ENCODE results near the gene PRKAG2.

GRCh38 chr7:151650161-151650560 lies 226.8 kb downstream of the PRKAG2 start:
- no peak for TF ChIP-seq CTCF (IDR thresholded peaks at IDR 0.05; ENCODE audit: insufficient read depth, low read length, poor library complexity, severe bottlenecking)
- TF ChIP-seq EZH2phosphoT487 (conservative IDR thresholded peaks at IDR 0.05; ENCODE audit: low read length) = no peak
